HEK293T (cell line): Measurements from ENCODE around the gene ELAPOR1.

ENCODE experiments used
- BHLHE40 ChIP-seq: fragments of 450-650 bp; IDR thresholded peaks from 2 replicates; pipeline ENCODE4 v1.6.1; 2016; ENCODE audit warnings: mild to moderate bottlenecking, moderate library complexity, borderline replicate concordance
- ELF4 ChIP-seq: fragments of 450-650 bp; IDR thresholded peaks from 2 replicates; pipeline ENCODE4 v1.6.1; 2017; ENCODE audit warnings: antibody characterized with exemption
- FOXA1 ChIP-seq: fragments of 450-650 bp; IDR thresholded peaks from 2 replicates; pipeline ENCODE4 v1.6.1; 2016; ENCODE audit warnings: mild to moderate bottlenecking
- FOXK2 ChIP-seq: fragments of 450-650 bp; IDR thresholded peaks from 2 replicates; pipeline ENCODE4 v1.6.1; 2016; ENCODE audit warnings: mild to moderate bottlenecking
- FOXM1 ChIP-seq: fragments of 450-650 bp; IDR thresholded peaks from 2 replicates; pipeline ENCODE4 v1.6.1; 2017; ENCODE audit warnings: mild to moderate bottlenecking, borderline replicate concordance
- HDGF ChIP-seq: fragments of 450-650 bp; IDR thresholded peaks from 2 replicates; pipeline ENCODE4 v1.6.1; 2017; ENCODE audit warnings: antibody characterized with exemption, borderline replicate concordance
- L3MBTL2 ChIP-seq: fragments of 450-650 bp; conservative IDR thresholded peaks from 2 replicates; pipeline ENCODE4 v1.6.1; 2016; ENCODE audit warnings: mild to moderate bottlenecking
- LEF1 ChIP-seq: fragments of 450-650 bp; IDR thresholded peaks from 2 replicates; pipeline ENCODE4 v1.6.1; 2017; ENCODE audit warnings: mild to moderate bottlenecking, borderline replicate concordance
- NFRKB ChIP-seq: fragments of 450-650 bp; IDR thresholded peaks from 2 replicates; pipeline ENCODE4 v1.6.1; 2016; ENCODE audit warnings: mild to moderate bottlenecking, moderate library complexity
- SP1 ChIP-seq: fragments of 450-650 bp; IDR thresholded peaks from 2 replicates; pipeline ENCODE4 v1.6.1; 2017
- SUZ12 ChIP-seq: fragments of 450-650 bp; IDR thresholded peaks from 2 replicates; pipeline ENCODE4 v1.6.1; 2016; ENCODE audit warnings: mild to moderate bottlenecking
- TARDBP ChIP-seq: fragments of 450-650 bp; IDR thresholded peaks from 2 replicates; pipeline ENCODE4 v1.6.1; 2016
- ZNF384 ChIP-seq: fragments of 450-650 bp; IDR thresholded peaks from 2 replicates; pipeline ENCODE4 v1.6.1; 2016

GRCh38 chr1:109116286-109116685, 2.4 kb downstream of the ELAPOR1 start:
- TF ChIP-seq L3MBTL2 (no peak), SUZ12 (no peak), FOXK2 (no peak), LEF1 (no peak), TARDBP (no peak), ELF4 (no peak), BHLHE40 (no peak), FOXM1 (no peak), SP1 (no peak), HDGF (no peak), FOXA1 (no peak), NFRKB (no peak), ZNF384 (no peak)
